Caco-2 (cell line): ENCODE measurements around the gene TLE3. TPM values are rescaled to one million over a fixed set of nuclear protein-coding genes. Genes with fewer than 3 reads are reported as not detected.

Experiments
- BruUV-seq: library from RNA; stranded (reverse); fragments of 400-500 nt; replicated peaks from 2 replicates; lab custom pipeline; 2021; lab: Mats Ljungman, UMichigan
- CTCF ChIA-PET: fragments of 300-600 bp; sonication (Branson Sonifier 250); formaldehyde crosslinking; loops from one replicate; lab custom pipeline; 2022; ENCODE audit warnings: antibody characterized with exemption; lab: Charles Lee
- POLR2A ChIA-PET: fragments of 300-600 bp; sonication (Branson Sonifier 250); formaldehyde crosslinking; loops from one replicate; lab custom pipeline; 2022; ENCODE audit warnings: antibody characterized with exemption; lab: Charles Lee
- DNase-seq, 2 experiments: peaks; one replicate each; pipeline versions ENCODE4 v3.0.0 to v3.0.0-alpha.2; 2020 to 2022
- H3K27me3 ChIP-seq: replicated peaks from 2 replicates; pipeline ENCODE4 v1.6.0; 2011; ENCODE audit warnings: low read length; ENCODE audit not compliant: control insufficient read depth, insufficient read depth
- H3K36me3 ChIP-seq: 2 replicates; pipeline ENCODE4 v1.5.1; 2011; ENCODE audit warnings: low read length; ENCODE audit not compliant: control insufficient read depth, insufficient read depth
- H3K4me1 ChIP-seq: fragments of 250-450 bp; sonication (Bioruptor Pico); 2 replicates; pipeline ENCODE4 v1.5.1; 2020; ENCODE audit warnings: mild to moderate bottlenecking
- H3K4me3 ChIP-seq: 2 replicates; pipeline ENCODE4 v1.5.1; 2011; ENCODE audit warnings: low read depth, mild to moderate bottlenecking, control low read depth, low read length
- H3K9me3 ChIP-seq: fragments of 250-450 bp; sonication (Bioruptor Pico); 2 replicates; pipeline ENCODE4 v1.5.1; 2020; ENCODE audit warnings: mild to moderate bottlenecking, moderate library complexity
- H3K27ac Mint-ChIP-seq: one replicate; pipeline ENCODE4 v1.8.0; 2022; ENCODE audit warnings: mixed read lengths; ENCODE audit not compliant: unreplicated experiment
- H3K27me3 Mint-ChIP-seq: one replicate; pipeline ENCODE4 v1.8.0; 2022; ENCODE audit warnings: mixed read lengths; ENCODE audit not compliant: insufficient read depth, unreplicated experiment
- H3K36me3 Mint-ChIP-seq: one replicate; pipeline ENCODE4 v1.8.0; 2022; ENCODE audit warnings: mild to moderate bottlenecking, mixed read lengths; ENCODE audit not compliant: insufficient read depth, unreplicated experiment
- H3K4me1 Mint-ChIP-seq: one replicate; pipeline ENCODE4 v1.8.0; 2022; ENCODE audit warnings: low read depth, mixed read lengths; ENCODE audit not compliant: unreplicated experiment
- H3K4me3 Mint-ChIP-seq: one replicate; pipeline ENCODE4 v1.8.0; 2022; ENCODE audit warnings: mild to moderate bottlenecking, moderate library complexity, mixed read lengths; ENCODE audit not compliant: unreplicated experiment
- H3K9me3 Mint-ChIP-seq: one replicate; pipeline ENCODE4 v1.8.0; 2022; ENCODE audit warnings: mixed read lengths; ENCODE audit not compliant: unreplicated experiment
- intact Hi-C: fragments of 100-400 bp; cut with micrococcal nuclease; formaldehyde crosslinking; loops from one replicate; pipeline ENCODE4 v1.10.0; 2022; ENCODE audit not compliant: unreplicated experiment
- total RNA-seq: library from RNA; stranded (reverse); gene quantifications from 2 replicates; pipeline ENCODE4 v1.2.3, GENCODE V29; 2022
- TF ChIP-seq, protein P1 (sequence below), 2 experiments: fragments of 200-600 bp in 1 of 2; IDR thresholded peaks; 1 replicate in 1 of 2; 2 replicates in 1 of 2; pipeline versions ENCODE4 v1.5.1 to v1.8.0; 2011 to 2022; ENCODE audit warnings: antibody characterized with exemption in 1 of 2, control low read depth in 1 of 2, inconsistent platforms in 1 of 2, low read depth in 1 of 2, low read length in 1 of 2, mild to moderate bottlenecking in 1 of 2, moderate library complexity in 1 of 2; ENCODE audit not compliant: insufficient read depth in 1 of 2, severe bottlenecking in 1 of 2, unreplicated experiment in 1 of 2

The TLE3 gene
- total RNA-seq, 1 experiment from 2014 or later, result 105 TPM

DNA sequence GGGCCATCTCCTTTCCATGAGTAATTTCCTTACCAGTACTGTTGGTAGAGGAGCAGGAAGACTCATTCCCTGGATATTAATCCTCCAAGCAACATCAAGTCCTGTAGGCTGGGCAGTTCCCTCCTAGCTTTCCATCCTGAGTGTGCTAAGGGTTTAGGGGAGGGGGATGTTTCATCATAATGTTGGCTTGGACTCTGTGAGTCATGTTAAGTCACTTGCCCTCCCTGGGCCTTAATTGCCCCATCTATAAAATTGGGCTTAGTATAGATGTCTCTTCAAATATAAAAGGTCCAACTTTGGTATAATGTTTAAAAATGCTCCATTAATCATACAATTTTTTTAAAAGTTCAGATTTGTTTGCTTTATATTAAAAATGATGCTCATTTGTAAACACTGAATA, 52.7 kb downstream of the TLE3 start:
- Mint-ChIP-seq H3K36me3 (peaks cover 29% of the 10 kb centered on the region), H3K27ac (no peak overlapping the region), H3K9me3 (no peaks in the 10 kb centered on the region), H3K4me1 (no peaks in the 10 kb centered on the region), H3K27me3 (no peaks in the 10 kb centered on the region), H3K4me3 (no peak overlapping the region)
- Histone ChIP-seq H3K9me3 (no peaks in the 10 kb centered on the region), H3K27me3 (no peaks in the 10 kb centered on the region), H3K4me1 (no peaks in the 10 kb centered on the region), H3K4me3 (no peak overlapping the region), H3K36me3 (peaks cover 2% of the 10 kb centered on the region)
- intact Hi-C loops, result no loop called here
- TF ChIP-seq, protein P1, sequence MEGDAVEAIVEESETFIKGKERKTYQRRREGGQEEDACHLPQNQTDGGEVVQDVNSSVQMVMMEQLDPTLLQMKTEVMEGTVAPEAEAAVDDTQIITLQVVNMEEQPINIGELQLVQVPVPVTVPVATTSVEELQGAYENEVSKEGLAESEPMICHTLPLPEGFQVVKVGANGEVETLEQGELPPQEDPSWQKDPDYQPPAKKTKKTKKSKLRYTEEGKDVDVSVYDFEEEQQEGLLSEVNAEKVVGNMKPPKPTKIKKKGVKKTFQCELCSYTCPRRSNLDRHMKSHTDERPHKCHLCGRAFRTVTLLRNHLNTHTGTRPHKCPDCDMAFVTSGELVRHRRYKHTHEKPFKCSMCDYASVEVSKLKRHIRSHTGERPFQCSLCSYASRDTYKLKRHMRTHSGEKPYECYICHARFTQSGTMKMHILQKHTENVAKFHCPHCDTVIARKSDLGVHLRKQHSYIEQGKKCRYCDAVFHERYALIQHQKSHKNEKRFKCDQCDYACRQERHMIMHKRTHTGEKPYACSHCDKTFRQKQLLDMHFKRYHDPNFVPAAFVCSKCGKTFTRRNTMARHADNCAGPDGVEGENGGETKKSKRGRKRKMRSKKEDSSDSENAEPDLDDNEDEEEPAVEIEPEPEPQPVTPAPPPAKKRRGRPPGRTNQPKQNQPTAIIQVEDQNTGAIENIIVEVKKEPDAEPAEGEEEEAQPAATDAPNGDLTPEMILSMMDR (IDR thresholded peaks at IDR 0.05; ENCODE audit: insufficient read depth in 1 of 2, low read depth in 1 of 2, low read length in 1 of 2, severe bottlenecking in 1 of 2, unreplicated experiment in 1 of 2), result no peak
- CTCF ChIA-PET, result no interaction called here
- BruUV-seq, result no TSS peak
- peak in 1 of 2 experiments; percentile 0 for DNase-seq
- POLR2A ChIA-PET, result no interaction called here

DNA sequence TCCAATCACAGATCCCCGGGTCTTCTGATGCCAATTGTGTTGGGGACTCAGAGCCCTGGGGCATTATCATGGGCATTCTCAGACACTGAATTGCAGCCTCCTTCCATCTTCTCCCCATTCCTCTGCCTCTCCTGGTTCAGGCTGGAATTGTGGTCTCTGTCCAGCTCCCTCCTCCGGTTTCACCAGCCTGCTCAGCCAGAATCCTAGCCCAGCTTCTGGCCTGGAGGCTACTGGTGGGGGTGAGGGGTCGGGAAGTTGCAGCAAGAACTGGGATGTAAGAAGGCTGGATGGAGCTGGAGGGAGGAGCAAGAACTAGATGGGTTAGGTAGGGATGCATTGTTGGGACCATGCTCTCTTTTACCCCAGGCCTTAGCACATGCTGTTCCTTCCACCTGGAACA, 53.5 kb downstream of the TLE3 start:
- no peaks in the 10 kb centered on the region for H3K9me3 ChIP-seq
- no peaks in the 10 kb centered on the region for H3K27me3 ChIP-seq
- no peak overlapping the region for H3K27ac Mint-ChIP-seq
- POLR2A ChIA-PET, result no interaction called here
- intact Hi-C loops, result no loop called here
- no TSS peak for BruUV-seq
- H3K9me3 Mint-ChIP-seq, result no peaks in the 10 kb centered on the region
- H3K36me3 ChIP-seq, result peaks cover 2% of the 10 kb centered on the region
- peak in 1 of 2 experiments; percentile 8 for DNase-seq
- CTCF ChIA-PET, result no interaction called here
- no peaks in the 10 kb centered on the region for H3K4me1 ChIP-seq
- TF ChIP-seq, protein P1 (IDR thresholded peaks at IDR 0.05; ENCODE audit: insufficient read depth in 1 of 2, low read depth in 1 of 2, low read length in 1 of 2, severe bottlenecking in 1 of 2, unreplicated experiment in 1 of 2), result no peak
- no peak overlapping the region for H3K4me3 Mint-ChIP-seq
- H3K4me3 ChIP-seq, result no peak overlapping the region
- peaks cover 21% of the 10 kb centered on the region for H3K36me3 Mint-ChIP-seq
- H3K27me3 Mint-ChIP-seq, result peaks cover 5% of the 10 kb centered on the region
- peaks cover 1% of the 10 kb centered on the region for H3K4me1 Mint-ChIP-seq

DNA sequence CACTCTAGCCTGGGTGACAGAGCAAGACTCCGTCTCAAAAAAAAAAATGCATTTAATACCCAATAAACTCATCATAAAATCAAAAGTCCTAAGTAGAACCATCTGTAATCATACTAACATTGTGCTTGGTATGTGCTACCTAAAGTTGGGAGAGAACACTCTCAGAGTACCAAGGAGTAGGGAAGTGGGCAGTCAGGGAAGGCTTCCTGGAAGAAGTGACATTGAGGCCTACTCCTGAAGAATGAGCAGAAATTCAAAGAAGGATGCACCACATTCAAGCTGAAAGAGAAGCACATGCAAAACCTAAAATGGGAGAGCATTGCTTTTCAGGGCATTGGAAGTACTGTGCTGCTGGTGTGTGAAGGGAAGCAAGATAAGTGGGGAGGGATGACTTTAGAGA, 54.1 kb downstream of the TLE3 start:
- peaks cover 5% of the 10 kb centered on the region for H3K27me3 Mint-ChIP-seq
- ChIA-PET CTCF (no interaction called here), POLR2A (no interaction called here)
- DNase-seq, result no peak
- Histone ChIP-seq H3K36me3 (no peaks in the 10 kb centered on the region; the same call in 1 of the 2 replicates), H3K4me1 (no peaks in the 10 kb centered on the region), H3K27me3 (no peaks in the 10 kb centered on the region), H3K9me3 (no peaks in the 10 kb centered on the region), H3K4me3 (no peak overlapping the region)
- no peaks in the 10 kb centered on the region for H3K9me3 Mint-ChIP-seq
- TF ChIP-seq, protein P1 (IDR thresholded peaks at IDR 0.05; ENCODE audit: insufficient read depth in 1 of 2, low read depth in 1 of 2, low read length in 1 of 2, severe bottlenecking in 1 of 2, unreplicated experiment in 1 of 2), result no peak
- intact Hi-C loops, result no loop called here
- no peak overlapping the region for H3K4me3 Mint-ChIP-seq
- H3K27ac Mint-ChIP-seq, result no peak overlapping the region
- H3K36me3 Mint-ChIP-seq, result peaks cover 20% of the 10 kb centered on the region
- no TSS peak for BruUV-seq
- peaks cover 7% of the 10 kb centered on the region for H3K4me1 Mint-ChIP-seq
